ENCODE results near the gene POLR3E.

POLR3E gene, protein sequence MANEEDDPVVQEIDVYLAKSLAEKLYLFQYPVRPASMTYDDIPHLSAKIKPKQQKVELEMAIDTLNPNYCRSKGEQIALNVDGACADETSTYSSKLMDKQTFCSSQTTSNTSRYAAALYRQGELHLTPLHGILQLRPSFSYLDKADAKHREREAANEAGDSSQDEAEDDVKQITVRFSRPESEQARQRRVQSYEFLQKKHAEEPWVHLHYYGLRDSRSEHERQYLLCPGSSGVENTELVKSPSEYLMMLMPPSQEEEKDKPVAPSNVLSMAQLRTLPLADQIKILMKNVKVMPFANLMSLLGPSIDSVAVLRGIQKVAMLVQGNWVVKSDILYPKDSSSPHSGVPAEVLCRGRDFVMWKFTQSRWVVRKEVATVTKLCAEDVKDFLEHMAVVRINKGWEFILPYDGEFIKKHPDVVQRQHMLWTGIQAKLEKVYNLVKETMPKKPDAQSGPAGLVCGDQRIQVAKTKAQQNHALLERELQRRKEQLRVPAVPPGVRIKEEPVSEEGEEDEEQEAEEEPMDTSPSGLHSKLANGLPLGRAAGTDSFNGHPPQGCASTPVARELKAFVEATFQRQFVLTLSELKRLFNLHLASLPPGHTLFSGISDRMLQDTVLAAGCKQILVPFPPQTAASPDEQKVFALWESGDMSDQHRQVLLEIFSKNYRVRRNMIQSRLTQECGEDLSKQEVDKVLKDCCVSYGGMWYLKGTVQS

GRCh38 chr16:22297114-22297870, at the start of gene POLR3E:
Gene POLR3E, plus strand, starts transcription at chr16:22297409. Its CDS starts 5,560 bp downstream, at chr16:22302969.
- in situ Hi-C loops (cut with MboI; ENCODE audit: low sequenced_read_pairs), result loop anchor here (5.0 to 25.0 kb wide), 2 partner anchors 100 to 310 kb away; no protein-coding TSS in a partner anchor

GRCh38 chr16:22250522-22250921, 46.7 kb upstream of the POLR3E start:
- in situ Hi-C loops (cut with MboI; ENCODE audit: low sequenced_read_pairs), result no loop called here

- in situ Hi-C loops (cut with MboI; ENCODE audit: low sequenced_read_pairs), result no loop called here
Measured at GRCh38 chr16:22252317-22252716, 44.9 kb upstream of the POLR3E start.

DNA sequence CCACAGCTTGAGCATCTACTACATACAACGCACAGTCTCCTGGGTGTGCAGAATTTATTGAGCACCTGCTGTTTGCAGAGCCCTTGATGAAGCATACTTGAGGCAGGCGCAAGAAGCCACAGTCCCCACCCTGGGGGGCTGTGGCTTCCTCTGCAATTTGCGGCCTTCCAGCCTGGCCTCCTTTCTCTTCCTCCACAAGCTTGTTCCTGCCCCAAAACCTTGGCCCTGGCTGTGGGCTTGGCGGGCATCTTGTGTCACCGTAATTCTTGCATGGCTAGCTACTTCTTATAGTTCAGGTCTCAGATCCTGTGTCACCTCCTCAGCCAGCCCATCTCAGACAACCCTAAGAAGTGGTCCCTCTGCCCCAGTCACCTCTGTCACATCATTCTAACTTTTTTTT, 43.9 kb upstream of the POLR3E start:
- in situ Hi-C loops (cut with MboI; ENCODE audit: low sequenced_read_pairs), result no loop called here

GRCh38 chr16:22255335-22255734, 41.9 kb upstream of the POLR3E start:
- in situ Hi-C loops (cut with MboI; ENCODE audit: low sequenced_read_pairs), result no loop called here

DNA sequence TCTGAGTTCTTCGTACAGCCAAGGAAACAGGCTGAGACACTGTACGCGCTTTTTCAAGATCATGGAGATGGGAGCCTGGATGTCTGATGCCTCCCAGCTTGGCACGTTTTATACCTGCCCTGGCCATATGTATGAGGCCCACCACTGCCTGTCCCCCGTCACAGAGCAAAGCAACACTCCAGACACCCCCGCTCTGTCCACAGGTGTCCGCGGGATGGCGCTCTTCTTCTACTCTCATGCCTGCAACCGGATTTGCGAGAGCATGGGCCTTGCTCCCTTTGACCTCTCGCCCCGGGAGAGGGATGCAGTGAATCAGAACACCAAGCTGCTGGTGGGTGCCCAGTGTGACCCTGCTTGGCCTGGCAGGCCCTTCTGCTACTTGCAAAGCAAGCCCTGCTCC, 39.8 kb upstream of the POLR3E start:
- in situ Hi-C loops (cut with MboI; ENCODE audit: low sequenced_read_pairs), result no loop called here

GRCh38 chr16:22260490-22260889, 36.7 kb upstream of the POLR3E start:
- in situ Hi-C loops (cut with MboI; ENCODE audit: low sequenced_read_pairs), result no loop called here

GRCh38 chr16:22262460-22262859, 34.7 kb upstream of the POLR3E start:
- in situ Hi-C loops (cut with MboI; ENCODE audit: low sequenced_read_pairs), result no loop called here

- in situ Hi-C loops (cut with MboI; ENCODE audit: low sequenced_read_pairs), result no loop called here
Measured at GRCh38 chr16:22264786-22265185, 32.4 kb upstream of the POLR3E start.

GRCh38 chr16:22265351-22265750, 31.9 kb upstream of the POLR3E start:
- in situ Hi-C loops (cut with MboI; ENCODE audit: low sequenced_read_pairs), result no loop called here

DNA sequence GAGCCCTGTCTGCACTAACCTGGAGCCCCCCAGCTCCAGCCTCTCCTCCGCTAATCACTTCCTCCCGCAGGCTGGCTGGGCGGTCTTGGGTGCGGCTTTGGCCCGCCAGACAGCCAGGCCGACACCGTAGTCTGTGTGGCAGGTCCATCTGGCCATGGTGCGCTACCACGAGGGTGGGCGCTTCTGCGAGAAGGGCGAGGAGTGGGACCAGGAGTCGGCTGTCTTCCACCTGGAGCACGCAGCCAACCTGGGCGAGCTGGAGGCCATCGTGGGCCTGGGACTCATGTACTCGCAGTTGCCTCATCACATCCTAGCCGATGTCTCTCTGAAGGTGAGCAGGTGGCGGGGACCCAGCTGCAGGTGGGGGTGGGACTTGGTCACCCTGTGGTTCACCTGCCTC, 30.7 kb upstream of the POLR3E start:
- in situ Hi-C loops (cut with MboI; ENCODE audit: low sequenced_read_pairs), result no loop called here

DNA sequence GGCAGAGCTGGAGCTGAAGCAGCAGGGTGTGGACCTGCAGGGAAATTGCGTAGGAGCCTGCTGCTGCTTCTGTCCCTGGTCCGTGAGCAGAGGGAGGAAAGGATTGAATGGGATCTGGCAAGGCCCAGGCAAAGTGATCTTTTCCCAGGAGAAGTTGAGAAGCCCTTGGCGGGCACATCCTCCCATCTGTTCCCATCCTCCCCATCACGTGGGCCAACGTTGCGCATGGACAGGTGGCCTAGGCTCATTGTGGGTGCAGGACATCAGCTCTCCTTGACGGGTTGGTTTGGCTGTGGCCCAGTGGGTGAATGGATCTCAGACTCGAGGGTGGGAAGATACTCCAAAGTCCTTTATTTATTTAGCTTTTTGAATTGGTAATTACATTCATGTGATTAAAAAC, 29.4 kb upstream of the POLR3E start:
- in situ Hi-C loops (cut with MboI; ENCODE audit: low sequenced_read_pairs), result no loop called here

DNA sequence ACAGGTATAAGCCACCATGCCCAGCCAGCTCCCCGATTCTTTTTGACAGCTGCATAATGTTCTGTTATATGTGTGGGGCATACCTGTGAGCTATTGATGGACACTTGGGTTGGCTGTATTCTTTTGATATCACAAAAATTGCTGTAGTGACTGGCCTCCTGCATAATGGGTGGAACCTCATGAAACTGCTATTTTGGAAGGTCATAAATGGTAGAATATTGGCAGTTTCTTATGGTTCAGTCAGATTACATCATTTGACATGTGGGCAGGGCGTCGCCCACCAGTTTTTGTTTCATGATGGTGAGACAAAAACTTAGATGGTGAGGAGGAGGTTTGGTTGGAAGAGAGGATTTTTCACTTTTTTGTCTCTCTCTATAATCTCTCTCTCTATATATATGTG, 26.7 kb upstream of the POLR3E start:
- in situ Hi-C loops (cut with MboI; ENCODE audit: low sequenced_read_pairs), result no loop called here

DNA sequence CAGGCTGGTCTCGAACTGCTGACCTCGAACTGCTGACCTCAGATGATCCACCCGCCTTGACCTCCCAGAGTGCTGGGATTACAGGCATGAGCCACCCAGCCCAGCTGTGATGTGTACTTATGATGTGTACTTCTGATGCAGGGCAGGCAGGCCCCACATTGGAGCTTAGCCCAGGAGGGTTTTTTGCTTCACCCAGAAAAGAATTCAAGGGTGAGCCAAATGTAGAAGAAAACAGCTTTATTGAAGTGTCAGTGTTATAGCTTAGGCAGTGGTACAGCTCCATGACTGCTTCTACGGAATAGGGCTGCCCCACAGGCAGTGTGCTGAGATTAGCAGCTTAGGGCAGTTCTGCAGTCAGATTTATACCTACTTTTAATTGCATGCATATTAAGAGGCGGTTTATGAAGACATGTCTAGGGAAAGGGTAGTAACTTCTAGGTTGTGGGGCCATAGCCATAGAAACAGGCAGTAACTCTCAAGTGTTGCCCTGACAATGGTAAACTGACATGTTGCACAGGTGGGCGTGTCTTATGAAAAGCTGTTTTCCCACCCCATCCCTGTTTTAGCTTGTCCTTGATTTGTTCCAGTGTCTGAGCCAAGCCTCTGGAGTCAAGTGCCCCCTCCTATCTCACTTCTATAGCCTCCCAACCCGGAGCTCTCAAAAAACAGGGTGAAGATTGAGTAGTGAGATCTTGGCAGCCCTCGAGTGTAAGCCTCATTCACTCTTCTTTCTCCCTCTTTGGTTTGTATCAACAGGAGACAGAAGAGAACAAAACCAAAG, 24.1 kb upstream of the POLR3E start:
- in situ Hi-C loops (cut with MboI; ENCODE audit: low sequenced_read_pairs), result no loop called here

DNA sequence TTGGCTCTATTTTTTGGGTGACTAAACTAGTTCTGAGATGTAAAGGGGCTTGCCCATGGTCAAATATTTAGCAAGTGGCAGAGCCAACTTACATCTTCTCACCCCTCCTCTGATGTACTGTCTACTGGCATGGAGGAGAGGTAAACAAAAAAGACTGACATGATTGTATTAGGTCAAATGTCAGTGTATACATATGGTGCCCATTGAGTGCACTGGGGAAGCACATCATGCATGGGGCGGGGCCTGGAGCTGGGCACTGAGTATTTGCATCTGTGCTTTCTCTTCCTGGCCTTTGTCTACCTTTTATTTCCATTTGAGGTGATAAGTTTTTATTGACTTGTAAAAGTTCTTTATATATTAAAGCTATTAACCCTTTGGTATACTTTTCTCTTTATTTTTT, 22.3 kb upstream of the POLR3E start:
- in situ Hi-C loops (cut with MboI; ENCODE audit: low sequenced_read_pairs), result loop anchor here (25.0 kb wide), 1 partner anchor 288 kb away; no protein-coding TSS in a partner anchor

- in situ Hi-C loops (cut with MboI; ENCODE audit: low sequenced_read_pairs), result loop anchor here (25.0 kb wide), 1 partner anchor 291 kb away; no protein-coding TSS in a partner anchor
Measured at GRCh38 chr16:22278441-22279230, 18.6 kb upstream of the POLR3E start.

DNA sequence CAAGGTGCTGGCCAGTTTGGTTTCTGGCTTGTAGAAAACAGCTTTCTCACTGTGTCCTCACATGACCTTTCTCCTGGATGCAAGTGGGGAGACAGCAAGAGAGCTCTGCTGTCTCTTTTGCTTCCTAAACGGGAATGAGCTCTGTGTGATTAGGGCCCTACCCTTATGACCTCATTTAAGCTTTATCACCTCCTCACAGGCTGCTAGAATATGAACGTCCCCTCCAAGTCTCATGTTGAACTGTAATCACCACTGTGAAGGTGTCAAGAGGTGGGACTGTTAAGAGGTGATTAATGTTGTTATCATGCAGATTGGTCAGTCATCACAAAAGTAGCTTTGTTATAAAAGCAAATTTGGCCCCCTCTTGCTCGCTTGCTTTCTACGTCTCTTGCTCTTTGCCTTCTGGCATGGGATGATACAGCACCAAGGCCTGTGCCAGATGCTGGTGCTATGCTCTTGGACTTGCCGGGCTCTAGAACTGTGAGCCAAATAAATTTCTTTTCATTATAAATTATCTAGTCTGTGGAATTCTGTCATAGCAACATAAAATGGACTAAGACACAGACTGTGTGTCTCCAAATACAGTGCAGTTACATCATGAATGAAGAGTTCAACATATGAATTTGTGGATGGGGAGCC, 14.8 kb upstream of the POLR3E start:
- in situ Hi-C loops (cut with MboI; ENCODE audit: low sequenced_read_pairs), result loop anchor here (25.0 kb wide), 1 partner anchor 295 kb away; no protein-coding TSS in a partner anchor

DNA sequence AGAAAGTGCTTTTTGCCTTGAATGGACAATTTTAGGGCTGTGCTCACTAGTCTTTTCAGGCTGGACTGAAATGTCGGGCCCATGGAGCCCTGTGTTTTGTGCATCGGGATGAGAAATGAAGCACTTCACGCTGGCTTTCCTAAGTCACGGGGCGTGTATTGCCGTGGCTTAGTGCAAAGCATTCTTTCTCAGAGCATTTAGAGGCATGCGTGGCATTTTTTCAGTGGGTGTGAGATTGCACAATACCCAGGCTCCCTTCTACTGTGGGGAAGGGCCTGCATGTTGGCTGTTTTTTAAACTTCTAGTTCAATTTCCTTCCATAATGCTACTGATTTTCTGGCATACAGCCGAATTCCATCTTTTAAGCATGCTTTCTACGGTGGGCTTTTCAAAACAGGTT, 12.6 kb upstream of the POLR3E start:
- in situ Hi-C loops (cut with MboI; ENCODE audit: low sequenced_read_pairs), result loop anchor here (25.0 kb wide), 1 partner anchor 297 kb away; no protein-coding TSS in a partner anchor

GRCh38 chr16:22285080-22285479, 12.1 kb upstream of the POLR3E start:
- in situ Hi-C loops (cut with MboI; ENCODE audit: low sequenced_read_pairs), result loop anchor here (25.0 kb wide), 1 partner anchor 298 kb away; no protein-coding TSS in a partner anchor

All from HL-60/S4 treated with phorbol 12-myristate 13-acetate at 8.2 ng/mL for 4 days and 3 days (cell line).